Activated effector memory CD4-positive, alpha-beta T cell treated with anti-CD3 and anti-CD28 coated beads, Interleukin-2, amount 50 U/mL, for 16 hours (primary cell): ENCODE measurements around the gene ZSCAN16.

ENCODE experiments used
- DNase-seq: peaks from one replicate; pipeline ENCODE4 v3.0.0-alpha.2; 2020

The ZSCAN16 gene

DNA sequence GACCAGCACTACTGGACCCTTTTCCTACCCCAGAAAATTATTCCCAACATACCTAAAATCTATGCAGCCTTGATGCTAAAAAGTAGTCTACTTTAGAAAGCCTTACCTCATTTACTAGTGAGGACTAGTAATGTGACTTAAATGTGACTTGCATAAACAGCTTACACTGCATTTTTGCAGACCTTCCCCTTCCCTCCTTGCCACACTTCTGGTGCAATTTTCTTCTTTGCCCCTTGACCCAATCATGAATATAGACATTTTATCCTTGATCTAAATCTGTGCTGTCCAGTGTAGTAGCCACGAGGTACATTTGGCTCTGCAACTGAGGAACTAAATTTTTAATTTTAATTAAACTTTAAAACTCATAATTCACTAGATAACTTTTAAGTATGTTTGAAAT is 10.3 kb downstream of the ZSCAN16 start:
- DNase-seq: no peak

DNA sequence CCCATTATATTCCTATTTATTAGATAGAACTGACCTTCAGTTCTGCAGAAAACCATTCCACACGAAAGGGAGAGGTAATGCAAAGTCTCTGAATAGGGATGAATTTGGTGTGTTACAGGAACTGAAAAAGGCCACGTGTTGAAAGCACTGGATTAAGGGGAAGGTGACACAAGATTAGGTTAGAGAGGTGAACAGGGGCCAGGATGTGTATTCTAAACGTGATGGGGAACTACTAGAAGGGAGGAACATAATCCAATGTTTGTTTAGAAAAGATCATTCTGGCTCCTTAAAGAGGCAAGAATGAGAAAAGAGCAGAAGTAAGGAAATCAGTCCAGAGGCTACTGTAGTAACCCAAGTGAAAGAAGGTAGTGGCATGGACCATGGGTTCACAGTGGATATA is 11.0 kb downstream of the ZSCAN16 start:
- DNase-seq: no peak

DNA sequence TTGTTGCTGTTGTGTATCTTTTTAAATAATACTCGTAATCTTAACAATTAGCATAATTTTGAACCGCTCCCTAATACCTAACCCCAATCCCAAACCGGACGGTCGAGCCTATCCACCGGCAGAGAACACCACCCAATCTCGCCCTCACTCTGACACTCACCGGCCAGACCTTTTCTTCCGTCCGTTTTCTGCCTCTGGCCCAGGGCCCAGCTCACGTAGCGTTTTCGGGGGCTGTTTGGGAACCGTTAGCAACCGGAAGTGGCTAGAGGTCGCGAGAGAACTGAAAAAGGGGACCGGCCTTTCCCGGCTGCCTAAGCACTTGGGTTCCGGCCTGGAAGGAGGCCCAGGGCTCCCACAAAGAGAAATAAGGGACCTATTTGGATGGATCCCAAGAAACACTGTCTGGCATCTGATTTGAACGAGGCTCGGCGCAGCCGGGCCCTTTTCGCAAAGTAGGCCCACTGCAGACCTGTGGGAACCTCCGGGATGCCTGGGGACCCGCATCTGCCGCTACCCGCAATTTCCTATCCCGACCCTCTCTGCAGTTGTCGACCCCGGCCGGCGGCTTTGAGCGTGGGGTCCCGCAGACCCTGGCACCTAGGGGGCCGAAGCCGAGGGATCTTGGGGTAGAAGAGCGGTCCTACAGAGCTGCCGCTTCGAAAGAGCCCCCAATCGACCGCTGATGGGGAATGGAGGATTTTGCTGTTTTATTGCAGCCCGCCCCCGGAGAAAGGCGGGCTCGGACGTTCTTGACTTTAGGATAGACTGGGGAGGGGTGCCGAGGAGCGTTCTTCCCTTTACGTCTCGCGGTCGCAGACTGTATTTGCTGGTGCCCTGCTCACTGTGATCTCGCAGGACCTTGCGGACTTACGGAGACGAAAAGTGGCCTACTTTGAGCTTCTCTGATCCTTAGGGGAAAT is 12.4 kb downstream of the ZSCAN16 start:
- DNase-seq: peak; percentile 90

GRCh38 chr6:28137505-28137981 is 13.1 kb downstream of the ZSCAN16 start:
- peak; percentile 71 for DNase-seq

DNA sequence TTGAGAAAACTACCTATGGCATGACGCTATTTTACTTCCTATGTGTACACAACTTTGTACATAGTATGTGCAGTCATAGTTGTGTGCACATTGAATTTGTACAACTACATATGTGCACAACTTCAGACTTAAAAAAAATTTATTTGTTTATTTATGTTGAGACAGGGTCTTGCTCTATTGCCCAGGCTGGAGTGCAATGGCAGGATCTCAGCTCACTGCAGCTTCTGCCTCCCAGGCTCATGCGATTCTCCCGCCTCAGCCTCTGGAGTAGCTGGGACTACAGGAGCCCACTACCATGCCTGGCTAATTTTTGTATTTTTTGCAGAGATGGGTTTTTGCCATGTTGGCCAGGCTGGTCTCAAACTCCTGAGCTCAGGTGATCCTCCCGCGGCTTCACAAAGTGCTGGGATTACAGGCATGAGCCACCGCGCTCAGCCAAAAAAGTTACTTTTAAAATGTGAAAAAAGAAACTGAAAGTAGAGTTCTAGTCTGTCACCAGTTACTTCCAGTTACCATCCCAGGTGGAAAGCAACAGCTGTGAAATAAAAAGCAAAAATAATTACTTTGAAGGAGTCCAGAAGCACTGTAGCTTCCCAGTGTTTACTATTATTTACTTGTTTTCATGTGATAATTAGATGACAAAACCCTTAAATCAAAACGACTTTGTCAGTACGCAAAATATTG is 15.6 kb downstream of the ZSCAN16 start:
- DNase-seq: no peak

DNA sequence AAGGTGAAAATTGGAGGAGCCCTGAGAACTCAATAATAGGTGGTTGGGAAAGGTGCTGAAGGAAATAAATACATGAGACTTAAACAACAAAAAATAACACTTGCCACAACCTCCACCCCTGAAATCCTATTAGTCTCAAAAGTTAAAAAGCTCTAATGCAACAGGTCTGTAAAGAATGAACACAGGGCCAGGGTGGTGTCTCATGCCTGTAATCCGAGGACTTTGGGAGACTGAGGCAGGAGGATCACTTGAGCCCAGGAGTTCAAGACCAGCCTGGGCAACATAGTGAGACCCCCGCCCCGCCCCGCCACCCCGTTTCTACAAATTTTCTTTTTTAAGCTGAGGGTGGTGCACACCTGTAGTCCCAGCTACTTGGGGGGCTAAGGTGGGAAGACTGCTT is 16.2 kb downstream of the ZSCAN16 start:
- DNase-seq: no peak

- DNase-seq: peak; percentile 91
Observed at GRCh38 chr6:28141500-28142329, 17.3 kb downstream of the ZSCAN16 start, which contains the start of gene ZKSCAN8. Gene ZKSCAN8, plus strand, starts transcription at chr6:28141883. Its CDS starts 6,525 bp downstream, at chr6:28148408.

- DNase-seq: no peak
Observed at GRCh38 chr6:28142446-28142845, 18.0 kb downstream of the ZSCAN16 start.

GRCh38 chr6:28145231-28145630 is 20.8 kb downstream of the ZSCAN16 start:
- DNase-seq: no peak

DNA sequence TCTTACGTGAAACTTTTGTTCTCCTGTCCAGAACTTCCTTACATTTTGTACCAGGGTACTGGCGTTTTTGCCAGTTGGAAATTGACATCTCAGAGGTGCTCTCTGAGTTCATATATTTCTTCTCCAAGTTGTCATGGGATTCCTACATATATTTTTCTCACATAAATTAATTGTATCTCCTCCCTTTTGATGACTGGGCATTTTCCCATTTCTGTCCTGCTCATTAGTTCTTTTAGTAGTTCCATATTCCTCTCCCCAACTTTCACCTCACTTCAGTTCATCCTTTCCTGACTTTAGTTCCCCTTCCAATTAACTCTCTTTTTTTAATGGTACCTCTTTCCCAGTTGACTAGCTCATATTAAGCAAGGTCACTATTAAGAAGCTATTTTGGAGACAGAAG is 28.1 kb downstream of the ZSCAN16 start:
- no peak for DNase-seq

DNA sequence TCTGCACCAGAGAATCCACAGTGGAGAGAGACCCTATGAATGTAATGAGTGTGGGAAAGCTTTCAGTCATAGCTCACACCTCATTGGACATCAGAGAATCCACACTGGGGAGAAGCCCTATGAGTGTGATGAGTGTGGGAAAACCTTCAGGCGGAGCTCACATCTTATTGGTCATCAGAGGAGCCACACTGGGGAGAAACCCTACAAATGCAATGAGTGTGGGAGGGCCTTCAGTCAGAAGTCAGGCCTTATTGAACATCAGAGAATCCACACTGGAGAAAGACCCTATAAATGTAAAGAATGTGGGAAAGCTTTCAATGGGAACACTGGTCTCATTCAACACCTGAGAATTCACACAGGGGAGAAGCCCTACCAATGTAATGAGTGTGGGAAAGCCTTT is 29.1 kb downstream of the ZSCAN16 start:
- no peak for DNase-seq

DNA sequence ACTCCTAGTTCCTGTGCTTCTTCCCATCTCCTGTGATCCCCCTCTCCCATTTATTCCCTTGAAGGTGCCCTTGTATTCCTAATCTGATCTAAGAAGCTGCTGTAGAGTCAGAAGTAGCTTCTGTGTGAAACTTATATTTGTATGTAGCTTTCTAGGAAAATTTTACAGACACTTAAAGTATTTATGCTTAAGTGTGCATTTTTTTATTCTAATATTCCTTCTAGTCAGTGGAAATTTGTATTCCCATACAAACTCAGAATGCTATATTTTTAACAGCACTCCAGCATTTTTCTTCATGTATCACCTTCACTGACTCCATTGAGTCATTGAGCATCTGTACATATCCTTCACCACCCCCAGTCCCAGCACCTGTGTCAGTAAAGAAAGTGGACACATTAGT is 29.9 kb downstream of the ZSCAN16 start:
- DNase-seq: no peak

DNA sequence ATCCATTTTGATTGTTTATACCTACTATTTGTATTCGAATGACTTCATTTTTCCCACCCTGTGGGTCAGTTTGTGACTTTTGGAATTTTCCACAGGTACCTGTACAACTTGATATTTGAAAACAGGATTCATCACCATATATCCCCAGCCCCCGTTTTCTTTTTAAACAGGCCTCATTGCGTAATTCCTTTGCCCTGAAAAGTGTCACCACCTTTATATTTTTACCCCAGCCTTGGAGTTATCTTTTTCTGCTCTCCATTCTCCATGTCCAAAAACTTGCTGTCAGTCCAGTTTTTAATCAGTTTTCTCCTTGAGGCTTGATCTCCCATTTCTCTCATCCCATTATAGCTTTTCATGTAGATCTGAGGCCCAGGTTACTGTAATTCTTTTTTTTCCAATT is 33.9 kb downstream of the ZSCAN16 start:
- DNase-seq: no peak

- DNase-seq: no peak
Observed at GRCh38 chr6:28159029-28159607, 34.7 kb downstream of the ZSCAN16 start.

- no peak for DNase-seq
Observed at GRCh38 chr6:28160233-28160632, 35.8 kb downstream of the ZSCAN16 start.

- peak; percentile 95 for DNase-seq
Observed at GRCh38 chr6:28161410-28162079, 37.1 kb downstream of the ZSCAN16 start.

GRCh38 chr6:28165563-28165962 is 41.2 kb downstream of the ZSCAN16 start:
- DNase-seq: no peak

GRCh38 chr6:28167068-28167467 is 42.7 kb downstream of the ZSCAN16 start:
- DNase-seq: no peak

- no peak for DNase-seq
Observed at GRCh38 chr6:28167926-28168325, 43.5 kb downstream of the ZSCAN16 start.

GRCh38 chr6:28171271-28171670 is 46.9 kb downstream of the ZSCAN16 start:
- no peak for DNase-seq

- DNase-seq: no peak
Observed at GRCh38 chr6:28172006-28172405, 47.6 kb downstream of the ZSCAN16 start.

DNA sequence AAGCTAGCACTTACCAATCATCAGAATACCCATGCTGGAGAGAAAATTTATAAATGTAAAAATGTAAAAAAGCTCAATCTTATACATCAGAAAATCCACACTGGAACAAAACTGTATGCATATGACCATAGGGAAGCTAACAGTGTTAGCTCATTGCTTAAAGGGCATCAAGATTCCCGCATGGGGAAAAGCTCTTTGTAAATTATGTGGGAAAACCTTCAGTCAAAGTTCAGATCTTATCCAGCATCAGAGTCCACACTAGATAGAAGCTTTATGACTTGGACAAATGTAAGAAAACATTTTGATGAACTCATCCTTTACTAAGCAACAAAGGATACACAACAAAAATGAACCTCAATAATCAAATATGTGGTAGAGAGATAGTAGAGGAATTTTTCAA is 52.0 kb downstream of the ZSCAN16 start:
- no peak for DNase-seq
